ENCODE data around the gene AP4S1.
"Not testable (repeated sequence)": the region's sequence is repeated elsewhere in the genome, so short reads cannot be mapped to it uniquely, and the experiment has no call there.

AP4S1 gene

DNA sequence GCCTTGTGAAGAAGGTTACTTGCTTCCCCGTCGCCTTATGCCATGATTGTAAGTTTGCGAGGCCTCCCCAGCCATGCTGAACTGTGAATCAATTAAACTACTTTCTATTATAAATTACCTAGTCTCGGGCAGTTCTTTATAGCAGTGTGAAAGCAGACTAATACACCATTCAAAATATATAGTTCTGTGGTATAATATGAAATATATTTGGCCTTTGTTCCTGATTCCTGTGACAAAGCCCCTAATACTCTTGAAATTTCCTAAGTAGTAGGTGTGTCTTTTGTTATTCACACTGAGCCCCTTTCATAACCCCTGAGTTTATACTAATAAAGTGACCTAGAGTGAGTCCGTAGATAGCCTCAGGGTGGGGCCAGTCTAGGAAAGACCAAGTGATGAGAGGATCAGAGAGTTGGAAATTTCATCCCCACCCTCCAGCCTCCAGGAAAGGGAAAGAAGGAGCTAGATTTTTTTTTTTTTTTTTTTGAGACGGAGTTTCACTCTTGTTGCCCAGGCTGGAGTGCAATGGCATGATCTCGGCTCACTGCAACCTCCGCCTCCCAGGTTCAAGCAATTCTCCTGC, 20.1 kb downstream of the AP4S1 start:
- no peak for DNase-seq

DNA sequence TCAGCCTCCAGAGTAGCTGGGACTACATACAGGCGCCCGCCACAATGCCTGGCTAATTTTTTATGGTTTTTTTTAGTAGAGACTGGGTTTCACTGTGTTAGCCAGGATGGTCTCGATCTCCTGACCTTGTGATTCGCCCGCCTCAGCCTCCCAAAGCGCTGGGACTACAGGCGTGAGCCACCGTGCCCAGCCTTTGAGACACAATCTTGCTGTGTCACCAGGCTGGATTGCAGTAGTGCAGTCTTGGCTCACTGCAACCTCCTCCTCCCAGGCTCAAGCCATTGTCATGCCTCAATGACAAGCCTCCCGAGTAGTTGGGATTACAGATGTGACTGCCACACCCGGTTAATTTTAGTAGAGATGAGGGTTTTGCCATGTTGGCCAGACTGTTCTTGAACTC, 22.1 kb downstream of the AP4S1 start:
- no peak for DNase-seq

DNA sequence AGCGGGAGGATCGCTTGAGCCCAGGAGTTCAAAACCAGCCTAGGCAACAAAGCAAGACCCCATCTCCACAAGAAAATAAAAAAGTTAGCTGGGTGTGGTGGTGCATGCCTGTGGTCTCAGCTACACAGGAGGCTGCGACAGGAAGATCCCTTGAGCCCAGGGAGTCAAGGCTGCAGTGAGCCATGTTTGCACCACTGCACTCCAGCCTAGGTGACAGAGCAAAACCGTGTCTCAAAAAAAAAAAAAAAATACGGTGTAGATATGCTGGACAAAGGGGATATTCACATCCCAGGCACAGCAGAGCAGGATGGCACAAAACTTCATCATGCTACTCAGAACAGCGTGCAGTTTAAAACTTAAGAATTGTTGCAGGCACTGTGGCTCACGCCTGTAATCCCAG, 25.6 kb downstream of the AP4S1 start:
- no peak for DNase-seq

DNA sequence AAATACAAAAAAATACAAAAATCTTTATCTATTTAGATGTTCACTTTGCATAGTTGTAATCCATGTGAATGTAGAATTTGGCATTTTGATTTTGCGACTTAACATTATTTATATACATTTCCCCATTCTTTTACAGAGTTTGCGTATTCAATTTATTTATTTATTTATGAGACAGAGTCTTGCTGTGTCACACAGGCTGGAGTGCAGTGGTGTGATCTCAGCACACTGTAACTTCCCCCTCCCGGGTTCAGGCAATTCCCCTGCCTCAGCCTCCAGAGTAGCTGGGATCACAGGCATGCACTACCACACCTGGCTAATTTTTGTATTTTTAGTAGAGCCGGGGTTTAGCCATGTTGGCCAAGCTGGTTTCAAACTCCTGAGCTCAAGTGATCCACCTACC, 26.1 kb downstream of the AP4S1 start:
- DNase-seq = no peak

DNA sequence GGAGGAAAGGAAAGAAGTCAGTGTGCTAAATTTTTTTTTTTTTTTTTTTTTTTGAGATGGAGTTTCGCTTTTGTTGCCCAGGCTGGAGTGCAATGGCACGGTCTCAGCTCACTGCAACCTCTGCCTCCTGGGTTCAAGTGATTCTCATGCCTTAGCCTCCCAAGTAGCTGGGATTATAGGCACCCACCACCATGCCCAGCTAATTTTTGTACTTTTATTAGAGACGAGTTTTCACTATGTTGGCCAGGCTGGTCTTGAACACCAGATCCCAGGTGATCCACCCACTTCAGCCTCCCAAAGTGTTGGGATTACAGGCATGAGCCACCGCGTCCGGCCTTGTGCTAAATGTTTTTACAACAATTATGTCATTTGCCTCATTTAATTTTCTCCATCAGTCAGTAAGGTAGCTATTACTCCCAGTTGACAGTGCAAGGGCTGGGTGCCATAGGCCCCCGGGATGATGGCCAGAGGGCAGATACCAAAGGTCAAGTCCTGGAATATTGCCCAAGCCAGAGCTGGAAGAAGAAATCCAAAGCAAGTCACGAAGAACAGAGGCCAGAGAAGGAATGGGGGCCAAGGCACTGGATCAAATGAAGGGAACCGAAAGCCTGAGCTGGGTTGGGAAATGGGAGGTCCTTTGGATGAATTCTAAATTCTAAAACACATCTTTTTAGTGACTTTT, 27.6 kb downstream of the AP4S1 start:
- not testable (repeated sequence) for DNase-seq

DNA sequence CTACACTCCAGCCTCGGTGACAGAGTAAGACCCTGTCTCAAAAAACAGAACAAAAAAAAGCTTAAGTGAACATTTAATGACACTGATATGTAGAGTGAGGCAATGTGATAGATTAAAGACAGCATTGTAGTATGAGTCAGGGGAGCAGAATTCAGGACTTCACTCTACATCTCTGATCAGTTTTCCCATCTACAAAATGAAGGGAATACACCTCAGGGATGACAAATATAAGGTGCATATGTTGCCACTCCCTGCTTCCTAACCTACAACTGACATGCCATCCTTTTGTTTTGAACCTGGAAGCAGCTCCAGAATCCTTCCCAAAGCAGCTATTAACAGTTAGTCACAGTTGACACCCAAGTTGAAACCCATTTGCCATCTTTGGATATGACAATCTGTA, 31.6 kb downstream of the AP4S1 start:
- DNase-seq = no peak

DNA sequence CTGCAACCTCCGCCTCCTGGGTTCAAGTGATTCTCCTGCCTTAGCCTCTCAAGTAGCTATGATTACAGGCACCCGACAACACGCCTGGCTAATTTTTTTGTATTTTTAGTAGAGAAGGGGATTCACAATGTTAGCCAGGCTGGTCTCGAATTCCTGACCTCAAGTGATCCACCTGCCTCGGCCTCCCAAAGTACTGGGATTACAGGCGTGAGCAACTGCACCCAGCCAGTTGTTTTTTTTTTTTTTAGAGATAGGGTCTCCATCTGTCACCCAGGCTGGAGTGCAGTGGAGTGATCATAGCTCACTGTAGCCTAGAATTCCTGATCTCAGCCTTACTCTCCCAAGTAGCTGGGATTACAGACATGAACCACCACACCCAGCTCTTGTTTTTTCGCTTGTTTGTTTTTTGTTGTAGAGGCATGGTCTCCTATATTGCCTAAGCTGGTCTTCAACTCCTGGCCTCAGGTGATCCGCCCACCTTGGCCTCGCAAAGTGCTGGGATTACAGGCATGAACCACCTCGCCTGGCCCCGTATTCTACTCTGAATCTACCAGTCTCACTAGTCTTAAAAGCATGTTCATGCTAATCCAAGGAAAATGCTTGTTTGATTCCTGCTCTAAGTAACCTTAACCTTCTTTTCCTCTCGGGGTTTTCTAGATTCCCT, 32.4 kb downstream of the AP4S1 start:
- DNase-seq = no peak

DNA sequence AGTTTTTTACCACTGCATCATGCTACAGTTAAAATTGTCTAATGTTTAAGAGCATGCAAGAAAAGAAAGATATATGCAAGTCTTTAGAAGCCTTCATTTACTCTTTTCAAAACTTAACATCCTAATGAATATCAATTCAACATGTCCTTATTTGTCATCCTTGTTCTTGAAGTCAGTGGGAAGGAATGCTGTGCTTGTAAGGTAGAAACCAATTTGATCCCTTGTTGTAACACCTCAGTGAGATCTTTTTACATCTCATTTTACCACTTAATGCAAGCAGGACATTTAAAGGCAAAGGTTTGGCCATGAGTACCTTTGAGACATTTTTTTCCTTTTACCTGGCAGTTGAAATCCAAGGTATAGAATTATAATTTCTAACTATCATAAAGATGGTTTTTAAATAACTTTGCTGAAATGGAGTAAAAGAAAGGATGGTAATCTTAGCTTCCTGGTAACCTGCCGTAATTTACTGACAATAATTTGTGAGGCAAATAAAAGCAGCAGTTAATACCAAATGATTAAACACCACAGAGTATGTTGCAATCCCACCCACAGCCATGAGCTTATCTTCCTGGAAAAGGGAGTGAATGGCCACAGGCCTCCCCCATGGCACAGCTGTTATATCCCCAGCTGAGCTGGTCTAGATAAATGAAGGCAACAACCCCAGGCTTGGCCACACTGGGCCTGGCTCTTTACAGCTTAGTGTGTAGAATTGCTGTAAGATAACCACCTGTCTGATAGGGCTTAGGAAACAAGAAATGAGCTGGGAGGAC, 33.9 kb downstream of the AP4S1 start:
- DNase-seq = no peak

DNA sequence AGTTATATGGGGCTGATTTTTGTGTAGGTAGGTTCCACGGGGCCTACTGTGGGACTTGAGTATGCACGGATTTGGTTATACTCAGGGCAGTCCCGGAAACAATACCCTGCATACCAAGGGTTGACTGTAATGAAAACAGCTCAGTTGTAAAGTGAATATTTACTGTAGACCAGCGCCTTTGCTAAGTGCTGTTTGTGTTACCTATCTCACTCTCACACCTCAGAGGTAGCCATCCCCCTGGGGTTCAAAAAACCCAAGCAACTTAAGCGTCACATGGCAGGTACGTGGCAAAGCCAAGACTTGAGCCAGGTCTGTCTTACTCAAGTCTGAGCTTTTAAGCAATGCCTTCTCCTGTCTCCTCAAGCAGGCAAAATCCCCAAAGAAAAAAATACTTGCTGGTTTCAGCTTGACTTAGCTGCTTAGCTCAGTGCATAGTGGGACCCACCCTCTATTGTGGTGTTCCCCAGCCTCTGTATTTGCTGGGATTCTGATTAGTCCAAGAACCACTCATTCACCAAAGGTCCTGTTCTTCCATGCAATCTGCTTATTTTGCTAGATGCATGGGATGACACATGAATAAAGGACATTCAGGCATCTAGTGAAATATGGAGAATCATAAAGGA, 34.9 kb downstream of the AP4S1 start:
- DNase-seq = no peak

DNA sequence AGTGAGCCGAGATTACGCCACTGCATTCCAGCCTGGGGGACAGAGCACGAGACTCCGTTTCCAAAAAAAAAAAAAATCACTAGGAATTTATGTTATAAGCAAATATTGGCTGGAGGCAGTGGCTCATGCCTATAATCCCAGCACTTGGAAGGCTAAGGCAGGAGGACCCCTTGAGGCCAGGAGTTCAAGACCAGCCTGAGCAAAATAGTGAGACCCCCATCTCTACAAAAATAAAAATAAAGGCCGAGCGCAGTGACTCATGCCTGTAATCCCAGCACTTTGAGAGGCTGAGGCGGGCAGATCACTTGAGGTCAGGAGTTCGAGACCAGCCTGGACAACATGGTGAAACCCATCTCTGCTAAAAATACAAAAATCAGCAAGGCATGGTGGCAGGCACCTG, 37.5 kb downstream of the AP4S1 start:
- not testable (repeated sequence) for DNase-seq

DNA sequence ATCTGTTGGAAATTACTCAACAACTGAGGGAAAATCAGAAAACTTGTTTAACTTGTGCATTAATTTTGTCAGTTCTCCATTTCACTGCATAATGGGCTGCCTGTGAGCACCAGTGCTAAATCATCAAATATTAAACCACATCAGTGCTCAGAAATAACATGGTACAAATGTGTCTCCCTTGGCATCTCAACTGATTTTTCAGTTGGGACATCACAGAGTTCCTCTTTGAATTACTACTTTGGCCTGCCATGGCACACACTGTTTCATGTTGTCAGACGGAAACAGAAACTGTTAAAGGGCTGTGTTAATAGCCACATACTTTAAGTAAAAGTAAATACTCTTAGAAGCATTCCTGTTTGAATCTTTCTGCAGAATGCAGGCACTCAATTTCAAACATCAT, 42.8 kb downstream of the AP4S1 start:
- DNase-seq = no peak

DNA sequence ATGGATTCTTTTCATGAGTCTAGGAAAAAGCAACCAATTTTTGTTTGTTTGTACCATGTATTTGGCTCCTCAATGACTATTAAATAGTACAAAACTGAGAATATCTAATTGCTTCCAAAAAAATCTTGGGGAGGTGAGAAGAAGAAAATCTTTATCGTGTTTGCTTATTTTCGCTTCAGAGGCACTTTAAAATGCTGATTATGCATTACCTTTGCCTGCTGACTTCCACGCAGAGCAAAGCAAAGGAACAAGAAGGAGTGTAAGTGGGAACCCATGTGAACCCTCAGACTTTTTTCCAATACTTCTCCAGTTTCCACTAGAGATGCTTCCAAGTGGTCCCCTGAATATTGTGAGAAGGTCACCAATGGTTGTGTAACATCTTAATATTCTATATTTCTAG, 43.9 kb downstream of the AP4S1 start:
- DNase-seq = no peak

DNA sequence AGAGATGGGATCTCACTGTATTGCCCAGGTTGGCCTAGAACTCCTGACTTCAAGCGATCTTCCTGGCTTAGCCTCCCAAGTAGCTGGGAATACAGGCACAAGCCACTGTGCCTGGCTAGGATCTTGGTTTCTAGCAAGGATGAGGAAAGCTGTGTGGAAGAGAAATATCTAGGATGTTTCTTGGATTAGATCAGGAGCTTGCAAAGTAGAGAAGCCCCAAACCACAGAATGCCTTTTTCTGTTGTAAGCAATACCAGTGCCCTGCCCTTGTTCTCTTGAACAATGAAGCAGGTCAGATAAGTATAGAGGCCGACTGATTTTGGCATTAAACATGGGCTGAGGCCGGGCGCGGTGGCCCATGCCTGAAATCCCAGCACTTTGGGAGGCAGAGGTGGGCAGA, 45.0 kb downstream of the AP4S1 start:
- no peak for DNase-seq

DNA sequence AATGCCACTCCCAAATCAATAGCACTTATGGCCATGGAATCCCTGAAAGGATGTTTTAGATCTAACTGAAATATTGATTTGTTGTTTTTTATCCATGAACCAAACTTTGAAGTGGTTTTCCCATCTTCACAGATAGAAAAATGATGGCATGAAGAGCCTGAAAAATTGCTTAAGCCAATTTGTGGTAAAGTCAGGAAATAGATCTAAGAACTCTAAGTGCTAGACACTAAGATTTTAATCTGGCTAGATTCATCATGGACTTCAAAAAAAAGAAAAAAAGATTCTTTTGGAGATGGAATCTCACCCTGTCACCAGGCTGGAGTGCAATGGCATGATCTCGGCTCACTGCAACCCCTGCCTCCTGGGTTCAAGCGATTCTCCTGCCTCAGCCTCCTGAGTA, 45.7 kb downstream of the AP4S1 start:
- DNase-seq = no peak

DNA sequence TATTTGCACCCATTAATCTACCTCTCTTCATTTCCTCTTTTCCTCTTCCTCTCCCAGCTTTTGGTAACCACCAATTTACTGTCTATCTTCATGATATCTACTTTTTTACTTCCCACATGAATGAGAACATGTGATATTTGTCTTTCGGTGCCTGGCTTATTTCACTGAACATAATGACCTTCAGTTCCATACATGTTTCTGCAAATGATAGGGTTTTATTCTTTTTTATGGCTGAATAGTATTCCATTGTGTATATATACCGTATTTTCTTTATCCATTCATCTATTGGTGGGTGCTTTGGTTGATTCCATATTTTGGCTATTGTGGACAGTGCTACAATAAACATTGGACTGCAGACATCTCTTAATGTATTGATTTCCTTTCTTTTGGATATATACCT, 49.7 kb downstream of the AP4S1 start:
- DNase-seq = no peak

DNA sequence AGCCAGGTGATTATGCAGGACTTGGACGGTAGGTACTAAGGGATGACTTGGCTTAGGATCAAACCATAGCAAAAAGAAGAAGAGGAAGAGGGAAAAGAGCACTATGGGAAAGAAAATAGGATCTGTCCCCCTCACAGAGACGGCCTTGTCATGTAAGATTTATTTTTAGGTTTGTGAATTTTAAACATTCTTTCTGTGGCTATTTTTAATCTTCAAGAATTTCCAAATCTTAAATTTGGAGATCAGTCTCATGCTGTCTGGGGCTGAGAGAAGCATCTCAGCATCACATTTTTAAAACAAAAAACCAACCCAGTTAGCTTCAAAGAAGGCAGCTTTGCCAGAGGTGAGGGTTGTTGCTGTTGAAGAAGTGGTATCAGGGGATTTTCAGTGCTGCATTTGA, 53.3 kb downstream of the AP4S1 start:
- no peak for DNase-seq

DNA sequence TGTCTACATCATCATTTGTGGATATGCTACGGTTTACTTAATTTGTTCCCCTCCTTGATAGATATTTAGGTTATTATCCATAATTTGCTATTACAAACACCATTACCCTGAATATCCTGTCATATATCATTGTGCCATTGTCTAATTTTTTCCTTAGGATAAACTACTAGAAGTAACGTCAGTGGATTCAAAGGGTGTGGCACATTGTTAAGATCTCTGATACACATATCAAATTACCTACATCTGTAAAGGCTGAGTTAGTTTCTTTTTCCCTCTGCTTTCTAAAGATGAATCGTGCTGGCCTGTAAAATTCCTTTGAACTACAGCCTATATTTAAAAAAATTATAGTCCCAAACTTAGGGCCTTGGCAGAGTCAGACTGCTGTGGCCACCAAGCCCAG, 54.6 kb downstream of the AP4S1 start:
- no peak for DNase-seq

DNA sequence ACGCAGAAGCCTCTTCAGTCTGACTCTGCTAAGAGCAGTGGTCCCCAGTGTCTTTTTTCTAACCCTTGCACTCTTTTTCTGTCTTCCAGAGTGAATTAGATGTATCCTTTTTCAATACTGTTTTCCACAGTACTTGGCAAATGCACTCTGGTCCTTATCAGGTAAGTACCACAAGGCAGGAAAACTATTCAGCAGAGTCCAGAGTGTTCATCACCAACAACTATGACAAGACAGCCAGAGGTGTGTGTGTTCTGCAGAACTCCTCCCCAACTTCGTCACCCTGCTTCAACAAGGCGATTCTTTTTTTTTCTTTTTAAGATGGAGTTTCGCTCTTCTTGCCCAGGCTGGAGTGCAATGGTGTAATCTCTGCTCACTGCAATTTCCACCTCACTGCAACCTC, 55.0 kb downstream of the AP4S1 start:
- DNase-seq = no peak

DNA sequence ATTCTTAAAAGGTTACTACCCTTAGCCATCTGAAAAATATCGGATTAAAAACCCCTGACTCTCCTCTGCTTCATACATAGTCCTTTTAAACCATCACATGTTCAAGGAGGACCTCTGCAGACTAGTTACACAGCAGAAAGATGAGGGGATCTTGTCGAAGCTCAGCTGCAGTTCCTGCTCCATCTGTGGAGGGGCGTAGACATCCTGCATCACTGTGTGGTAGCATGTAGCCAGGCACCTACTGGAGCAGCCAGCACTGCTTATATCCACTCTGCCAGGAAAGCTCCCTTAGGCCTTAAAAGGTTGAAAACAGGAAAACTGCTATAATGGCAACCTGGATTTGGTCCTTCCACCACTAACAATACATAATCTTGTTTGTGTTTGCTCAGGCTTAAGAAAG, 58.3 kb downstream of the AP4S1 start:
- DNase-seq = no peak

DNA sequence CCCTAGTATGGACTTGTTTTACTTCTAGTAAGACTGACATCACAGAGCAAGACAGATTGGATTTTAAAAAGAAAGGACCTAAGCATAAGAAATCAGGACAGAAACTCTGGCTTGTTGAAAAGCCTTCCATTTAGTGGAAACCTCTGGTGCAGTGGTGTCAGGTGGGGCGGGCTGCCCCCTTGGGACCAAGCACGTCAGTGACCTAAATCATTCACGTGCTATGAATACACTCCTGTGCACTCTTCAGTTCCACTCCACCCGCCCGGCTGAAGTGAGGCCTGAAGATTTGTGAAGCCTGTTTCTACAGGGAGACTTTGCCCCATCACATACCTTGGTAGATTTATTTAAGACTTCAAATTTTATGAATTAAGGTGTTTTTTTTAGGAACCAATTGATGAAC, 58.9 kb downstream of the AP4S1 start:
- DNase-seq = no peak

DNA sequence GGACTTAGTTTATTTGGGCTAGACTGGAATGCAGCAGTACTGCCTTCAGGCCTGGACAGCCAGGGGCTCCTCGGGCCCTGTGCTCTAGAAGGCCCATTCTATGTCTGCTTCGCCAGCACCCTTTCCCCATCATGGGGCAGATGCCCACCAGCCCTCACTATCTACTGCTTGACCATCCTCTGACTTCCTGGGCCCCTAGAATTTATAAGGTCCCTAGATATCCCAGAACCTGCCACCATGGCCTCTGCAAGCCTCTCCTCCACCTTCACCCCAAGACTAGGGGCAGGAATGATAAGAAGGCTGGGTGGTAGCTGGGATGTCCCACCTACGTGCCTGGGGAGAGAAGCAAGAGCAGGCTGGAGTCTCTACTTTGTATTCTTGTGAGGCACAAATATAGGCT, 59.6 kb downstream of the AP4S1 start:
- DNase-seq = no peak

DNA sequence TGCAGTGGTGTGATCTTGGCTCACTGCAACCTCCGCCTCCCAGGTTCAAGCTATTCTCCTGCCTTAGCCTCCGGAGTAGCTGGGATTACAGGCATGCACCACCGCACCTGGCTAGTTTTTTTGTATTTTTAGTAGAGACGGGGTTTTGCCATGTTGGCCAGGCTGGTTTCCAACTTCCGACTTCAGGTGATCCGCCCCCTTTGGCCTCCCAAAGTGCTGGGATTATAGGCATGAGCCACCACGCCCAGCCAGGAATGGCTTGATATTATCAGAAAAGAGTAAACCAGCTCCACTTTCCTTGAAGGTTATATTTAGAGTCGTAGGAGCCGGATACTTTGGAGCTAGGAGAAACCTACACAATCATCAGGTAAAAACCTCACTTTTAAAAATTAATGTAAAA, 61.0 kb downstream of the AP4S1 start:
- not testable (repeated sequence) for DNase-seq

Data from stimulated activated CD4-positive, alpha-beta T cell treated with anti-CD3 and anti-CD28 coated beads, Interleukin-2, amount 100 ng/mL, for 48 hours (primary cell).